ENCODE measurements around the gene EDAR.

Gene EDAR

DNA sequence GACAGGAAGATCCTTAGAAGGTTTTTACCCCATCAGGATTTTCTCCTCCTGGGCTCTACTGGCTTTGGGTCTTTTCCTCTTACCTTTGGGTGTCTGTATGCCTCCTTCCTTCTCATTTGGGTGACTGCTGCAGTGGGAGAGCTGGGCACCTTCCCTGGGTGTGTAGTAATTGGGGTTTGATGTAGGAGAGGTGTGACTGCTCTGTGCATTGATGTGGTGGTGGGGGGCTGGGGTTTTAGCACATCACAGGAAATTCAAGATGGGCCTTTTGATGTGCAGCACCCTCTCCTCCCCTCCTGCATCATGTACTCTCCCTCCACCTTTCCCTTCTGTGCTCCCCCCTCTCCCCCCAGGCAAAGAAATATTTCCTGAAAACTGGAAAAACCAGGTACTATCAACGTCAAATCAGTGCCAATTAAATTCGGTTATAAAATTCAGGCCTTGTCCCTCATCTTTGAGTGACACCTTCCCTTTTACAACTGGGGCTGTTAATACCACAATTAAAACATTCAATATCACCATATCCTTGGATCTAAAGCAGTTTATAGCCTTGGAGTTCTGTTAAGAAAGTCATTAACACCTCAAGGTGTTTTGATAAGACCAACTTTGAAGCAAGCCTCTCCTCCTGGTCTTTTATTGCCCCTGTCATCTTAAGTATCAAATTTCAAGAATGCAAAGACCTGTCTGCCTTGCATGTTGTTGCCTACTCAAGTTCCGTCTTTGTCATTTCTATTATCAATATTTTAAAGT is 23.3 kb downstream of the EDAR start:
- no peak for TF ChIP-seq GATA3 (IDR thresholded peaks at IDR 0.05; ENCODE audit: low read depth, low read length)
- no peak for TF ChIP-seq GATA2 (IDR thresholded peaks at IDR 0.05; ENCODE audit: low read depth, low read length)

DNA sequence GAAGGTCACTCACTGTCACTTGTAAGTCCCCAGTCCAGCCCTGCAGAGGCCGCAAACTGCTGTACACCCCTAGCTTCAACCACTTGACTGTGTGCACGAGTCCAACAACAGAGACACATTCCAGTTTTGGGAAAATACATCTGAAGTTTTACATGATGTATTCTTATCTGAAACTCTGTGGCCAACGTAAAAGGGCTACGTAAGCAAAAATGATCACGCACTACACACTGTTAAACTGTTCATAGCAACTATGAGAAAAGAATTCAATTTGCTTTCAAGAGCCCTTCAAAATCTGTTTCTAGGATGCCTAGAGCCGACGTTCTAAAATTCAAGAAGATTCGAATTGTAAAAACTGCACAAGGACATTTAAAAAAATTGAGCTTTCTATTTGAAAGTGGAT is 26.0 kb downstream of the EDAR start:
- no peak for TF ChIP-seq GATA3 (IDR thresholded peaks at IDR 0.05; ENCODE audit: low read depth, low read length)
- no peak for TF ChIP-seq GATA2 (IDR thresholded peaks at IDR 0.05; ENCODE audit: low read depth, low read length)

DNA sequence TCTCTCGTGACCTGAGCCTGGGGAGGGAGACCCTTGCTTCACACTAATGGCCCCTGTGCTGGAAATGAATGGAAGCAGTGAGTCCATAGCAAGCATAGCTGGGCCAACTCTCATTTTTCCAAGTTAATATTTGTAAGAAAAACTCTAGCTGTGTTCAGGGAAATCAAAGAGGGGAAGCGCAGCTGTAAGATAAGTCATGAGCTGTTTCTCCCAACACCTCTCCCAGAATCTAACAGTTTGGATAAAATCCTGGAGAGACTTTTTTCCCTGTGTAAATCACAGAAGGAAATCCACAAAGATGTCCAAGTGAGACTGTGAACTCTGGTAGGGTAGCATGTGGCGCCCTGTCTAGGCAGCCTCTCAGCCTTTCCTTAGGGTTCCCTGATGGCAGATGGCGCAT is 27.2 kb downstream of the EDAR start:
- no peak for TF ChIP-seq GATA2 (IDR thresholded peaks at IDR 0.05; ENCODE audit: low read depth, low read length)
- no peak for TF ChIP-seq GATA3 (IDR thresholded peaks at IDR 0.05; ENCODE audit: low read depth, low read length)

DNA sequence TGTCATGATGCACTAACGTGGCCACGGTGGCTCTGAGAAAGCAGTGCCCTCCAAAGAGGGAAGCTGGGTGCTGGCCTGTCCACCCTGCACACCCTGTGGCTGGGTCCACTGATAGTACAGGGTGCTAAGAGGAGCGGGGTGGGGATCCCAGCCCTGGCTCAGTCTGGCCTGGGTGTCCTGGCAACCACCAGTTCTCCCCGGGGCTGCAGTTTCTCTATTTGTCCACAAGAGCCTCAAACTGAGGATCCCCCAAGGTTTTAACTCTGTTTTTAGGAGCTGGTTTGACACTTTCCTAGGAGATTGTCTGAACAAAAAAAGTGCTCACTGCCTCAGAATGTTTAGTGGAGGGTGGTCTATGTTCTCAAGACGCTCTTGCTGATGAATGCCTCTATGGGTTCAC is 29.0 kb downstream of the EDAR start:
- TF ChIP-seq GATA2 (IDR thresholded peaks at IDR 0.05; ENCODE audit: low read depth, low read length) (no peak), GATA3 (IDR thresholded peaks at IDR 0.05; ENCODE audit: low read depth, low read length) (no peak)

DNA sequence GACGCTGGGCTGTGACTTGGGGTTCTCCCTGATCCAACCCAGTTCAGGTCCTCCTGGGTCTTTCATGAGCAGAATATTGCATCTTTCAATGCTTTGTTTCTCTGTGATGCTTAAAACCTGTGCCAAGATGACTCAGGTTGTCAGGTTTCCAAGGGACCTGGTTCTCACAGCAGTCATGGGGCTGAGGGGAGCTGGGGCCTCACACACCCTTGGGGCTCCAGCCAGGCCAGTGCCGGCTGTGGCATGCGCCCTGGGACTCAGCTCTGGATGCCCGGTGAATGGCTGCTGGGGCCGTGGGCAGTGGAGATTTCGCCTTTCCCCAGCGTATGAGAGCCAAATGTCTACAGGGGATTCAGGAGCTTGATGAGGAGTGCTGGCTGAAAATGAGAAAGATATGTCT is 29.6 kb downstream of the EDAR start:
- TF ChIP-seq GATA2 (IDR thresholded peaks at IDR 0.05; ENCODE audit: low read depth, low read length) (no peak), GATA3 (IDR thresholded peaks at IDR 0.05; ENCODE audit: low read depth, low read length) (no peak)

DNA sequence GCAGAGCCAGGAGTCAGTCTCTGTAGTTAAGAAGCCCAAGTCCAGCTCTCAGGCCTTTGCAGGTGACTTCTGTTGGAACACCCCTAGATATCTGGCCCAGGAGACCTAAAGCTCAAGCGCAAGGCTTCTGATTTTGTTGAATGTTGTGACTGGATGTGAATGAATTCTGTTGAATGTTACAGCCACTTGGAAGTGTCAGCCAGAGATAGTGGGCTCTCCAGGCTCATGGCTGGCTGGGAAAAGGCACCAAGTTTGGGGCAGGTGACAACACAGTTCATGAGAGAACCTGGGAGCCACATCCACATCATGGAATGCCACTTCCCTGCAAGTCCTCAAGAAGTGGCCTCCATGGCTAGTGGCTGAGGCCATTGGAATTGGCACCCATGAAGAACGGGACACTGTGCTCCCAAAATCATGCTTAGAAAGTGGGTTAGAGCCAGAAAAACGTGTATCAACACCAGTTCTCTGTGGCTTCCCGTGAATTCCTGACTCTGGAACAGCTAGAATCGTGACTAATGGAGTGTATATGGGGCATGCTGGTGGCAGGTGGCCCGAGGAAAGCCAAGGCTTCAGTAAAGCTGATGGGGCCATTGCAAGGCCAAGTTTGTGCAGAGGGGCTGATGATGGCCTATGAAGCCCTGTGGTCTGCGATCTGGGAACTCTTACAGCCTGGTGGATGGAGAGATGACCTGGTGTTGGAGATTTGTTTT is 30.2 kb downstream of the EDAR start:
- TF ChIP-seq GATA2 (IDR thresholded peaks at IDR 0.05; ENCODE audit: low read depth, low read length), result no peak
- TF ChIP-seq GATA3 (IDR thresholded peaks at IDR 0.05; ENCODE audit: low read depth, low read length), result no peak

DNA sequence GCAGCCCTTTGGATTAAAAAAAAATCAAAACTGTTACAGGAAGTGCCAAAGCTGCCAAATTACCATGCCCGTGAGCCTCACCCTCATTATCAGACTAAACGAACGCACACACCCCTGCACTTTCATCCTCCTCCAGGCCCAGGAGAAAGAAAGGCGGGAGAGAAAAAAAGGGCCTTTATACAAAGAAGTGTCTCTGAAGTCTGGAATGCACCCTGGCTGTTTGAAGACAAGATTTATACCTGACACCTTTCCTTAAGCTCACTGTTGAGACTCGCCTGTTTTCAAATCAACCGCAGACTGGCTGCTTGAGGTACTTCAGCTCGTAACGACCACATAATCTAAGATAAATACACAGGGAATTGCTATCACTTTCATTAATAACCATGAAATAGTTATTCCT is 31.0 kb downstream of the EDAR start:
- TF ChIP-seq GATA3 (IDR thresholded peaks at IDR 0.05; ENCODE audit: low read depth, low read length) (no peak), GATA2 (IDR thresholded peaks at IDR 0.05; ENCODE audit: low read depth, low read length) (no peak)

DNA sequence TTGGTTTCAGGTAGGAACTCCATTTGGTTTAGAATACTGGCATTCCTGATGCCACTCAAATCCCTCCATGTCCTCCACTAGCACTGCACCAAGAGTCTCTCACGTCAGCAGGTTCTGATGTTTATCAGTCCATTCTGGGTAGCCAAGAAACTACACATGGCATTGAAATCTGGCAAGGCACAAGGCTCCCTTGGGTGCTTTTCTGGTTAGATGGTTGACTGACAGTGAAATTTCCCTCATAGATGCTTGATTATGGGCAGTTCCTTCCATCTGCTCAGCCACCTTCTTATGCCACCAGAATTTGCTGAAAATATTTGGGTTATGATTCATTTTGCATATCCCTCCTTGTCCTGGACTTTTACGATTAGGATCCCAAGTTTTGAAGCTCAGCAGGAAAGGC is 32.6 kb downstream of the EDAR start:
- TF ChIP-seq GATA2 (IDR thresholded peaks at IDR 0.05; ENCODE audit: low read depth, low read length), result no peak

DNA sequence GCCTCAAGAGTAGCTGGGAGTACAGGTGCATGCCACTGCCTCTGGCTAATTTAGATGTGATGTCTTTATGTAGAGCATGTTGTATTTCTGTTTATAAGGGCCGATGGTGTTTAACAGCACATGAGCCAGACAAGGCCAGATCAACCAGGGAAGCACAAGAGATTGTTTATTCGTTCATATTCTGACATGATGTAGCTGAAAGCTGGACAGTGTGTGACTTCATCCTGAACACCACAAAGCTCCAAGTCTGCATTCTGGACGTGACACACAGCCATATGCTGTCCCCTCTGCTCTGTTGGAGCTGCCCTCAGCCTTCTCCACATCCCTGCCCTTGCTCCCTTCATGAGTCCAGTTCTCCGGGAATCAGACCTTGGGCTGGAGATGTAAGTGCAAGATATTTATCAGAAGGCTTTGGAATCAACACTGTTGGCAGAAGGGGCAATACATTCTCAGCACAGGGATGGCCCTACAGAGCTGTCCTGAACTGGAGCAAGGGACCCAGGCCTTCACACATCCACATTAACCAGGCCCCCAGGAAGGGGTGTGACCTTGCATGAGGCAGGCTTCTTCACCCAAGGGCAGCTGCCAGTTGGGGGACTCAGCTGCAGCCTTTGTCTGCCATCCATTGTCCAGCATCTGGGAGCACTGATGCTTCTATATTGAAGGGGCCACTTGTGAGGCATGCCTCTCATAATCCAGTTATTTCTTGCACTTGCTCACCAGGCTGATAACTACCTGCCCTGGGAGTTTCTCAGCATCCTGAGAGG is 38.5 kb downstream of the EDAR start:
- TF ChIP-seq GATA2 (IDR thresholded peaks at IDR 0.05; ENCODE audit: low read depth, low read length) (no peak), GATA3 (IDR thresholded peaks at IDR 0.05; ENCODE audit: low read depth, low read length) (no peak)

DNA sequence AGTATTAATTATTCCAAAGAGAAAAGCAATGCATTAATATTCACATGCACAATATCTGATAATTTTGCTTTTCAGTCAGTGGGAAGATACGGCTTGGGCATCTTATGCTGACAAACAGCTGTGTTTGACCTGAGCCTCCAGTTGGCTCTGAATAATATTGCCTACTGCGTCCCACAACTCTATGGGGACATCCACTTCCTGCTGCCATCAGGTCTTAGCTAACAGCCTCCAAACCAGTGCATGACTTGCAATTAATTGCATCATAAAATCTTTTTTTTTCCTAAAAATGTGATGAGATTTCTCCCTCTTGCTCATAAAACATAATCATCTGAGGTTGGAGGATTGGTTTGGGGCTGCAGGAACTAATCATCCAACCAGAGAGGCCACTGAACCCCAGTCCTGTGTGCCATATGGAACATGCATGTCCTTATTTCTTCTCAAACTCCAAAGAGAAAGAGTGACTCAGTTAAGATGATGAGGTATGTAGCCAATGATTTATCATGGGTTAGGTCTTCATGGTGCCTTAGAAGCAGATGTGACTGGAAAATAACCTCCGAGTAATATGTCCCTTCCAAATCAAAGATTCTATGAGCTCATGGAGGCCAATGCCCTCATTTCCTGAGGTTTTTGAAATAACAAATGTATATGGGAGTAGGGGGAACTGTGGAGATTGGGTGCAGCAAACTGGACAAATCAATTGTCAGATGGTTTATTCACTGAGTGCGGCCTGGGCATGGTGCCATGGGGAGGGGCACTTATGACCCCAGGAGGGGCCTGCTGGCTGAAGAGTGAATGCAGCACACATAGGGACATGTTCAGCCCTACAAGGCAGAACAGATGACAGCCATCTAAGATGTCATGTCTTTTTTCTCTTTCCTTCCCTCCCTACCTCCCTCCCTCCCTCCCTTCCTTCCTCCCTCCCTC is 39.4 kb downstream of the EDAR start:
- TF ChIP-seq GATA2 (IDR thresholded peaks at IDR 0.05; ENCODE audit: low read depth, low read length) (no peak), GATA3 (IDR thresholded peaks at IDR 0.05; ENCODE audit: low read depth, low read length) (no peak)

DNA sequence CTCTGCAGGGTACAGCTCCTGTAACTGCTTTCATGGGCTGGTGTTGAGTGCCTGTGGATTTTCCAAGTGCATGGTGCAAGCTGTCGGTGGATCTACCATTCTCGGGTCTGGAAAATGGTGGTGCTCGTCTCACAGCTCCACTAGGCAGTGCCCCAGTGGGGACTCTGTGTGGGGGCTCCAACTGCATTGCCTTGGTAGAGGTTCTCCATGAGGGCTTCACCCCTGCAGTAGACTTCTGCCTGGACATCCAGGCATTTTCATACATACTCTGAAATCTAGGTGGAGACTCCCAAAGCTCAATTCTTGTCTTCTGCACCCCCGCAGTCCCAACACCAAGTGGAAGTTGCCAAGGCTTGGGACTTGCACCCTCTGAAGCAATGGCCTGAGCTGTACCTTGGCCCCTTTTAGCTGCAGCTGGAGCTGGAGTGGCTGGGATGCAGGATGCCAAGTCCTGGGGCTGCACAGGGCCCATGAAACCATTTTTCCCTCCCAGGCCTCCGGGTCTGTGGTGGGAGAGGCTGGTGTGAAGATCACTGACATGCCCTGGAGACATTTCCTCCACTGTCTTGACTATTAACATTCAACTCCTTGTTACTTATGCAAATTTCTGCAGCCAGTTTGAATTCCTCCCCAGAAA is 41.6 kb downstream of the EDAR start:
- no peak for TF ChIP-seq GATA2 (IDR thresholded peaks at IDR 0.05; ENCODE audit: low read depth, low read length)
- TF ChIP-seq GATA3 (IDR thresholded peaks at IDR 0.05; ENCODE audit: low read depth, low read length), result no peak

DNA sequence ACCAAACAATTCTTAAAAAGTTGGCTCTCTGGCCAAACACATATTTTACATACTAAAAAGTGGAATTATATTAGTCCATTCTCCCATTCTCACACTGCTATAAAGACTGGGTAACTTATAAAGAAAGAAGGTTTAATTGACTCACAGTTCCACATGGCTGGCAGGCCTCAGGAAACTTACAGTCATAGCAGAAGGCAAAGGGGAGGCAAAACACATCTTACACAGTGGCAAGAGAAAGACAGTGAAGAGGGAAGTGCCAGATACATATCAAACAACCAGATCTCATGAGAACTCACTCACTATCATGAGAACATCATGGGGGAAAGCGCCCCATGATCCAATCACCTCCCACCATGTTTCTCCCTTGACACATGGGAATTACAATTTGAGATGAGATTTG is 42.6 kb downstream of the EDAR start:
- TF ChIP-seq GATA3 (IDR thresholded peaks at IDR 0.05; ENCODE audit: low read depth, low read length) (no peak), GATA2 (IDR thresholded peaks at IDR 0.05; ENCODE audit: low read depth, low read length) (no peak)

DNA sequence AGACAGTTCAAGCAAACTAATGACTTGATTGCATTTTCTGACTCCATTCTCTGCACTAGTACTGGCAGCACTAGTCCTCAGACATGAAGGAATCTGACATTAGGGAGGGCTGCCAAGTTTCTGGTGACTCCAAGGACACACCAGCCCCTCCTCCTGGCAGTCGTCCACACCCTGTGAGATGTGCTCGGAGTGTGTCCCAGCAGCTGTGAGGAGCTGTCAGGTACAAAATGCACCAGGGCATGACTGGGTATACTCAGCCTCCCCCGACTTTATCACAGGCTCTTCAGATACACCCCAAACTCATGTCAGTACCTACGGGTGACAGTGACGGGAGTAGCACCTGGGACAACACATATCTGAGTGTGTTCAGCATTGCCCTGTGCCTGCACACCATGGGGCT is 43.1 kb downstream of the EDAR start:
- no peak for TF ChIP-seq GATA2 (IDR thresholded peaks at IDR 0.05; ENCODE audit: low read depth, low read length)
- TF ChIP-seq GATA3 (IDR thresholded peaks at IDR 0.05; ENCODE audit: low read depth, low read length), result no peak

Measured in SH-SY5Y (cell line).